Activated CD8-positive, alpha-beta T cell treated with anti-CD3 and anti-CD28 coated beads for 36 hours (primary cell): ENCODE results near the gene PTPN20. TPM values are rescaled to one million over a fixed set of nuclear protein-coding genes. Genes with fewer than 3 reads are reported as not detected.

ENCODE experiments used
- ATAC-seq: fragments of 200-7000 bp; cut with Tn5 transposase; one replicate; pipeline ENCODE4 v1.10.0; 2021; ENCODE audit warnings: mild to moderate bottlenecking, moderate library complexity
- CTCF ChIA-PET: fragments of 350-600 bp; sonication (Branson Sonifier 250); formaldehyde crosslinking; loops from one replicate; lab custom pipeline; 2021; ENCODE audit warnings: antibody characterized with exemption; lab: Charles Lee
- POLR2A ChIA-PET: fragments of 350-600 bp; sonication (Branson Sonifier 250); formaldehyde crosslinking; loops from one replicate; lab custom pipeline; 2021; ENCODE audit warnings: antibody characterized with exemption; lab: Charles Lee
- DNase-seq: peaks from one replicate; pipeline ENCODE4 v3.0.0-alpha.2; 2020
- H3K27ac Mint-ChIP-seq: one replicate; pipeline ENCODE4 v1.8.0; 2021; ENCODE audit warnings: mild to moderate bottlenecking, mixed read lengths
- H3K27me3 Mint-ChIP-seq: one replicate; pipeline ENCODE4 v1.8.0; 2021; ENCODE audit warnings: mixed read lengths
- H3K36me3 Mint-ChIP-seq: one replicate; pipeline ENCODE4 v1.8.0; 2021; ENCODE audit warnings: low read depth, mixed read lengths
- H3K4me1 Mint-ChIP-seq: one replicate; pipeline ENCODE4 v1.8.0; 2021; ENCODE audit warnings: low read depth, mixed read lengths
- H3K4me3 Mint-ChIP-seq: one replicate; pipeline ENCODE4 v1.8.0; 2021; ENCODE audit warnings: mild to moderate bottlenecking, moderate library complexity, mixed read lengths
- H3K9me3 Mint-ChIP-seq: one replicate; pipeline ENCODE4 v1.8.0; 2021; ENCODE audit warnings: mixed read lengths
- CTCF ChIP-seq: fragments of 200-600 bp; IDR thresholded peaks from one replicate; pipeline ENCODE4 v1.8.0; 2022; ENCODE audit warnings: antibody characterized with exemption, mild to moderate bottlenecking
- intact Hi-C: fragments of 100-400 bp; cut with micrococcal nuclease; formaldehyde crosslinking; loops from one replicate; pipeline ENCODE4 v1.10.0; 2022
- total RNA-seq, 2 experiments: library from RNA; stranded (reverse); gene quantifications; one replicate each; pipeline ENCODE4 v1.2.3, GENCODE V29; 2021

The PTPN20 gene
- total RNA-seq, 2 experiments from 2014 or later, result 0.11 to 0.47 TPM

DNA sequence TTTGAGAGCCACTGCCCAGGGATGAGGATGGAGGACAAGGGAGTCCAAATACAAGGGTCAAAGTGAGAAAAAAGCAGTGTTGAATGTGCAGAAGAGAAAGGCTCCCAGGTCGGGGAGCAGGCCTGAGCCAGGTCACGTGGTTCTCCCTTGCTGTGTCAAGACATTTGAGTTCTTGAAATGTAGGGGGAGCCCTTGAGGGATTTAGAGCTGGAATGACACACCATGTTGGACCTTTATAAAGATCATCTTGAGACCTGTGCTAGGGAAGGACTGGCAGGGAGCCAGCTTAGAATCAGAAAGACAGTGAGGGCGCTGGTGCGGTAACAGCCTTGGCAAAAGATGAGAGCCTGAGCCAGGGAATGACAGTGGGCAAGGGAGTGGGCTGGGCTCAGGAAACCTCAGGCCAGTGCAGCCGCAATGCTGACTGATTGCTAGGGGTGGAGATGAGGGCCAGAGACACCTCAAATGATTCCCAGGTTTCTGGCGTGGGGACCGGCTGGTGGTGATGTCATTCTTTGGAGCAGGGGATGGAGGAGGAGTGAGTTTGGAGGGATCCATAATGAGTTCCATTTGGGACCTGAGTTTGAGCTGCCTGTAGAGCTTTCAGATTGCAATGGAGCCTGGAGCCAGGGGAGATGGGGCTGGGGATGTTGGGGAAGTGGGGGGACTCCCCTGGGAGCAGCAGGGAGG is 120.1 kb downstream of the PTPN20 start:
- POLR2A ChIA-PET, result interaction anchor here (1.9 kb wide), 1 partner anchor 19 kb away, joined by 5 read pairs; no protein-coding TSS in a partner anchor
- TF ChIP-seq CTCF, result no peak
- Mint-ChIP-seq H3K27ac (no peak overlapping the region), H3K4me1 (no peaks in the 10 kb centered on the region), H3K9me3 (no peaks in the 10 kb centered on the region), H3K27me3 (no peaks in the 10 kb centered on the region), H3K36me3 (no peaks in the 10 kb centered on the region), H3K4me3 (no peak overlapping the region)
- intact Hi-C loops, result no loop called here
- DNase-seq (no peak), ATAC-seq (no peak)
- CTCF ChIA-PET, result interaction anchor here (1.0 kb wide), 1 partner anchor 16 kb away, joined by 6 read pairs; no protein-coding TSS in a partner anchor

DNA sequence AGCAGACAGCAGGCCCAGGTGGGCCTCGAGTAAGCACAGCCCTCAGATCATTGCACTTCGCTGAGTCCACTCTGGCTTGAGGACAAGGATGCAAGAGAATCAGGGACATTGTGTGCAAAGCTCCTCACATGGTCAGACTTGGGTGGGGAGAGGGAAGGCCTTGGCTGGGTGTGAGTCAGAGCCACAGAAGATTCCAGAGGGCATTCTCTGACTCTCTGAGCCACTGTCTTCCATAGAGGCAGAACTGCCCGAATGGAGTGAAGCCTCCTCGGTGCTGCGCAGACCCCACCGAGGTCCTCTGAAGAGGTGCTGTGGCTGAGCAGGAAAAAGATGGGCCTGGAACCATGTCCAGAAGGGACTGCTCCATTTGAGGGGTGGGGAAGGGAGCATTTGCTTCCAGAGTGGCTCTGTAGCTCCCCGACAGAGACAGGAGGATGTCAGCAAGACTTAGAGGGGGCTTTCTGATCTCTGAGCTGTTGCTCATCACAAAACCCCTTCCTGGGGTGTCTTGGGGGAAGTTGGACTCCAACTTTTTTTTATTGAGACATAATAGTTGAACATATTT is 120.8 kb downstream of the PTPN20 start:
- no peak for DNase-seq

GRCh38 chr10:47033081-47033480 is 121.9 kb downstream of the PTPN20 start:
- DNase-seq (no peak), ATAC-seq (no peak)
- Mint-ChIP-seq H3K9me3 (no peaks in the 10 kb centered on the region), H3K27me3 (no peaks in the 10 kb centered on the region), H3K4me3 (no peak overlapping the region), H3K36me3 (no peaks in the 10 kb centered on the region), H3K27ac (no peak overlapping the region), H3K4me1 (no peaks in the 10 kb centered on the region)
- CTCF ChIA-PET, result interaction anchor here (0.8 to 2.6 kb wide), 3 partner anchors 8 to 278 kb away, joined by 3 to 18 read pairs (median 4); no protein-coding TSS in a partner anchor
- intact Hi-C loops, result no loop called here
- POLR2A ChIA-PET, result interaction anchor here (1.9 kb wide), 1 partner anchor 15 kb away, joined by 7 read pairs; no protein-coding TSS in a partner anchor
- TF ChIP-seq CTCF, result no peak

More for the DNA sequence above, 120.8 kb downstream of the PTPN20 start:
- ChIA-PET CTCF (interaction anchor here (1.0 kb wide), 1 partner anchor 16 kb away, joined by 6 read pairs; no protein-coding TSS in a partner anchor), POLR2A (interaction anchor here (1.9 kb wide), 1 partner anchor 16 kb away, joined by 7 read pairs; no protein-coding TSS in a partner anchor)
- H3K36me3 Mint-ChIP-seq, result no peaks in the 10 kb centered on the region
- intact Hi-C loops, result no loop called here
- H3K4me3 Mint-ChIP-seq, result no peak overlapping the region
- H3K27me3 Mint-ChIP-seq, result no peaks in the 10 kb centered on the region
- H3K4me1 Mint-ChIP-seq, result no peaks in the 10 kb centered on the region
- TF ChIP-seq CTCF, result no peak
- H3K27ac Mint-ChIP-seq, result no peak overlapping the region
- ATAC-seq, result no peak
- no peaks in the 10 kb centered on the region for H3K9me3 Mint-ChIP-seq

DNA sequence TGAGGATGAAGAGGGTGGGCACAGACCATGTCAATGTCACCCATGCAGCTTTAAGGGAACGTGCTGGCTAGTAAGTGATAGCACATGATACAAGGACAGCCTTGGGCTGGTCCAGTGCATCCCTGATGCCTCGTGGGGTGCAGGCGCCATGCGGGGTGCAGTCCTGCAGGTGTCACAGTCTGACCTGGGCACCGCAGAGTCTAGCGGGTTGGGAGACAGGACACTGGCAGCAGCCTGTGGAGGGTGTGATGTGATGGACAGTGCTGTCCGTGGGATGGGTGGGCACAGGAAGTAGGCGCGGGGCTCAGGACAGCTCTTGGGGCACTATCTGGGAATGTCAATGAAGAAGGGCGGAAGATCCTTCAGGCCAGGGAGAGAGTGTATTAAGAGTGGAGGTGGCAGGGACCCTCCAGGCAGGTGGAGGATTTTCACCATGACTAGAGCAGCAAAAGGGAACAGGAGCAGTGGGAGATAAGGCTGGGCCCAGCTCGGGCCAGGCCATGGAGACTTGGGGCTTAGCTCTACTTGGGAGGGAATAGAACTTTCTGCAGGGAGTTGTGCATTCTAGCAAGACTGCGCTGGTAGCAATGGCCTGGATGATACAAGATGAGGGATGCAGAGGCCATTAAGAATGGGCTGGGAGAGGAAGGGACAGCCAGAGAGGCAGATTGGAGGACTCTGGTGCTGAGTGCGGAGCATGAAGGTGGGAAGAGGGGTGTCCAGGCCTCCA is 122.5 kb downstream of the PTPN20 start:
- POLR2A ChIA-PET, result interaction anchor here (1.9 kb wide), 1 partner anchor 14 kb away, joined by 7 read pairs; no protein-coding TSS in a partner anchor
- CTCF ChIA-PET, result interaction anchor here (0.6 to 2.6 kb wide), 7 partner anchors 9 to 279 kb away, joined by 3 to 18 read pairs (median 4); no protein-coding TSS in a partner anchor
- no peak for TF ChIP-seq CTCF
- Mint-ChIP-seq H3K4me1 (no peaks in the 10 kb centered on the region), H3K4me3 (no peak overlapping the region), H3K9me3 (no peaks in the 10 kb centered on the region), H3K27ac (no peak overlapping the region), H3K27me3 (no peaks in the 10 kb centered on the region), H3K36me3 (no peaks in the 10 kb centered on the region)
- ATAC-seq (no peak), DNase-seq (no peak)
- intact Hi-C loops, result no loop called here
